ENCODE data around the gene IL3RA. TPM values are rescaled to one million over a fixed set of nuclear protein-coding genes. Genes with fewer than 3 reads are reported as not detected.

Gene IL3RA
- total and polyA plus RNA-seq, 4 experiments from 2014 or later: 0.29 to 0.53 TPM; not detected in 2

DNA sequence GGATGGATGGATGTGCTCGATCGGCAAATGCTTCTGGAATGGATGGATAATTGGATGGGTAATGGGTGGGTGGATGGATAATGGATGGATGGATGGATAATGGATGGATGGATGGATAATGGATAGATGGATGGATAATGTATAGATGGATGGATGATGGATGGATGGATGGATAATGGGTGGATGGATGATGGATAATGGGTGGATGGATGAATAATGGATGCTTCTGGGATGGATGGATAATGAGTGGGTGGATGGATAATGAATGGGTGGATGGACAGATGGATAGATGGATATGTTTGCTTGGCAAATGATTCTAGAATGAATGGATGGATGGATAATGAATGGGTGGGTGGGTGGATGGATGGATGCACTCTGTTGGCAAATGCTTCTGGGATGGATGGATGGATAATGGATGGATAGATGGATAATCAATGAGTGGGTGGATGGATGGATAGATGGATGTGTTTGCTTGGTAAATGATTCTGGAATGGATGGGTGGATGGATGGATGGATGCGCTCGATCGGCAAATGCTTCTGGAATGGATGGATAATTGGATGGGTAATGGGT lies 59.1 kb downstream of the IL3RA start:
- Histone ChIP-seq H3K4me1 (ENCODE audit: insufficient read depth, low read length) (peaks cover 19% of the 10 kb centered on the region), H3K4me3 (ENCODE audit: low read length in 2 of 2) (no peak overlapping the region), H3K36me3 (ENCODE audit: insufficient read depth, low read length) (peaks cover 3% of the 10 kb centered on the region), H3K9me3 (ENCODE audit: control insufficient read depth in 1 of 2, low read length in 2 of 2) (no peaks in the 10 kb centered on the region), H3K27ac (ENCODE audit: low read depth, low read length) (no peak overlapping the region), H3K27me3 (ENCODE audit: insufficient read depth, low read length) (no peaks in the 10 kb centered on the region)
- ChIA-PET CTCF (ENCODE audit: partially characterized antibody) (no interaction called here), POLR2A (ENCODE audit: partially characterized antibody) (no interaction called here)
- DNase-seq: no peak
- Mint-ChIP-seq H3K36me3 (peaks cover 11 to 21% of the 10 kb centered on the region in 2 donors), H3K4me3 (peak overlapping the region in 6 of 8 donors; percentile 1 to 61 (median 32)), H3K27ac (peak overlapping the region in 4 of 7 donors; percentile 6 to 79 (median 44)), H3K4me1 (peaks cover 12 to 28% (median 21%) of the 10 kb centered on the region in 4 donors), H3K9me3 (no peaks in the 10 kb centered on the region), H3K27me3 (no peaks in the 10 kb centered on the region)
- intact Hi-C loops (cut with micrococcal nuclease): no loop called here

DNA sequence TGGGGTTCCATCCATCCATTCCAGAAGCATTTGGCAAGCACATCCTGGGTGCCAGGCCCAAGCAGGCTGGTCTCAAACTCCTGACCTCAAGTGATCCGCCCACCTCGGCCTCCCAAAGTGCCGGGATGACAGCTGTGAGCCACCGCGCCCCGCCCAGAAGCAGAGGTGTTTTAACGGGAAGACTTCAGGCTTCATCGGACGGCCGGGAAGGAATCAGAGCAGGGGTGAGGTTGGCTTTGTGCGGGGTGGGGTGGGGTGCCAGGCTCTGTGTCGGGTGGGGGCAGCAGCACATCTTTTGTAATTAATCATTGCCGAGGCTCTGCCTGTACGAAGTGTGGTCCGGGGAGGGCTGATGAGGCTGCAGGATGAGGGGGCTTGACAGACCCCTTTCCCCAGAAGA lies 60.4 kb downstream of the IL3RA start:
- intact Hi-C loops (cut with micrococcal nuclease): no loop called here
- H3K4me3 ChIP-seq (ENCODE audit: low read length in 2 of 2): no peak overlapping the region
- H3K27ac Mint-ChIP-seq: peak overlapping the region in 1 of 7 donors; percentile 35
- H3K4me1 ChIP-seq (ENCODE audit: insufficient read depth, low read length): peaks cover 13% of the 10 kb centered on the region
- H3K27me3 Mint-ChIP-seq: no peaks in the 10 kb centered on the region
- no peaks in the 10 kb centered on the region for H3K9me3 ChIP-seq (ENCODE audit: control insufficient read depth in 1 of 2, low read length in 2 of 2)
- no peaks in the 10 kb centered on the region for H3K27me3 ChIP-seq (ENCODE audit: insufficient read depth, low read length)
- CTCF ChIA-PET (ENCODE audit: partially characterized antibody): no interaction called here
- H3K9me3 Mint-ChIP-seq: no peaks in the 10 kb centered on the region
- DNase-seq: no peak
- no peak overlapping the region for H3K27ac ChIP-seq (ENCODE audit: low read depth, low read length)
- H3K4me3 Mint-ChIP-seq: no peak overlapping the region
- H3K36me3 ChIP-seq (ENCODE audit: insufficient read depth, low read length): peaks cover 3% of the 10 kb centered on the region
- POLR2A ChIA-PET (ENCODE audit: partially characterized antibody): no interaction called here
- peaks cover 11 to 16% of the 10 kb centered on the region in 2 donors for H3K36me3 Mint-ChIP-seq
- H3K4me1 Mint-ChIP-seq: peaks cover 11 to 21% (median 16%) of the 10 kb centered on the region in 4 donors

- intact Hi-C loops (cut with micrococcal nuclease): no loop called here
- H3K27me3 Mint-ChIP-seq: no peaks in the 10 kb centered on the region
- ChIA-PET POLR2A (ENCODE audit: partially characterized antibody) (no interaction called here), CTCF (ENCODE audit: partially characterized antibody) (no interaction called here)
- H3K27me3 ChIP-seq (ENCODE audit: insufficient read depth, low read length): no peaks in the 10 kb centered on the region
- peaks cover 3% of the 10 kb centered on the region for H3K36me3 ChIP-seq (ENCODE audit: insufficient read depth, low read length)
- H3K36me3 Mint-ChIP-seq: peaks cover 11 to 14% of the 10 kb centered on the region in 2 donors
- DNase-seq: no peak
- H3K4me3 Mint-ChIP-seq: peak overlapping the region in 1 of 8 donors; percentile 25
- no peak overlapping the region for H3K4me3 ChIP-seq (ENCODE audit: low read length in 2 of 2)
- peaks cover 11 to 21% (median 16%) of the 10 kb centered on the region in 4 donors for H3K4me1 Mint-ChIP-seq
- H3K9me3 ChIP-seq (ENCODE audit: control insufficient read depth in 1 of 2, low read length in 2 of 2): no peaks in the 10 kb centered on the region
- H3K9me3 Mint-ChIP-seq: no peaks in the 10 kb centered on the region
- no peak overlapping the region for H3K27ac ChIP-seq (ENCODE audit: low read depth, low read length)
- peaks cover 13% of the 10 kb centered on the region for H3K4me1 ChIP-seq (ENCODE audit: insufficient read depth, low read length)
- no peak overlapping the region for H3K27ac Mint-ChIP-seq
These were observed 61.1 kb downstream of the IL3RA start for GRCh38 chrX:1397441-1398270.

DNA sequence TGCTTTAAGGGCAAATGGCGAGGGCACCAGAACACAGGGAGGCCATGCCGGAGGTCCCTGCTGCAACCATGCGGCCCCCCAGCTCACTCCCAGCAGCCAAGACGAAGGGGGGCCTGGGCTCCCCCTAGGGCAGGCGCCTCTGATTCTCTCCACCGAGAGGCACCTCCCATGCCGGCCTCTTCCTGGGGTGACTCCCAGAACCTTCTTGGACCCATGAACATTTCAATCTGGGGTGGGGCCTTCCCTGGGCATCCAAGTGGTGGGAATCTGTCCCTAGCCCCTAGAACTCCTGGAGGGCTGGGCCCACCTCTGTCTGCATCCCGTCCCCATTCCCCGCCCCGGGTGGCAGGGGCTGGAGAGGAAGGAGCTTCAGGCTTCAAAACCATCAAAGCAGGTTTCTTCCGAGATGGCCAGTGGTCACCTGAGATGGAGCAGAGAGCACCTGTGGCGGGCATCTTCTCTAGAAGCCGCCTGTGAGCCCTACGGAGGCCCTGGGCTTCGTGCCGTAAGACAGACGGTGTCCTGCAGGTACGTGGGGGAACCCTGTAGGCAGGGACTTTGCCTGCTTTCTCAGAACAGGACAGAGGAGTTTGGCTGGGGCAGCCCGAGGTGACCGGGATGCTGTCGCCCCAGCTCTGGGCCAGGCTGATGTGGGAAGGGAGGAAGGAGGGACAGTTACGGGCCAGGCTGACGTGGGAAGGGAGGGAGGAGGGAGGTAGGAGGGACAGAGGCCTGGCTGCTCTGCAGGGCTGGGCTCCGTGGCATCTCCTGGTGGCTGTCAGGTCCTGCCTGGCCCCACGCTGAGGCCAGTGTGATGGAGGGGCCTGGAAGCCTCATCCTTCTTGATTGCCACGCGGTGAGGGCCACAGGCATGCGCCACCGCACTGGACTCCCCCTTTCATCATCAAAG lies 62.1 kb downstream of the IL3RA start:
- CTCF ChIA-PET (ENCODE audit: partially characterized antibody): no interaction called here
- intact Hi-C loops (cut with micrococcal nuclease): no loop called here
- POLR2A ChIA-PET (ENCODE audit: partially characterized antibody): no interaction called here

DNA sequence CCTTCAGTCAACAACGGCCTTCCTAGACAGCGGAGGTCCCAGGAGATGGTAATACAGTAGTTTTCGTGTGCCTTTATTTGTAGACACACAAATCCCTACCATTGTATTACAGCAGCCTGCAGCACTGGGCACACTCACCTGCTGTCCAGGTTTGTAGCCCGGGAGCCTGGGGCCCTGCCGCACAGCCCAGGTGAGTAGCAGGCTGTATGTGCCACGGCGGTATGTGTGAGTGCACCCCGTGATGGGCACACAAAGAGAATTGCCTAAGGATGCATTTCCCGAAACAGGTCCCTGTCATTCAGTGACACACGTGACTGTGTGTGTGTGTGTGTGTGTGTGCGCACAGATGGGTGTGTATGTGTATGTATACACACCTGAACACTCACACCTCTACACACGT lies 63.5 kb downstream of the IL3RA start:
- ChIA-PET POLR2A (ENCODE audit: partially characterized antibody) (no interaction called here), CTCF (ENCODE audit: partially characterized antibody) (no interaction called here)
- no peak for DNase-seq
- intact Hi-C loops (cut with micrococcal nuclease): no loop called here
- Mint-ChIP-seq H3K9me3 (no peaks in the 10 kb centered on the region), H3K4me3 (no peak overlapping the region), H3K27me3 (no peaks in the 10 kb centered on the region), H3K27ac (no peak overlapping the region), H3K4me1 (peaks cover 6 to 12% (median 11%) of the 10 kb centered on the region in 4 donors), H3K36me3 (peaks cover 11 to 12% of the 10 kb centered on the region in 2 donors)
- H3K27me3 ChIP-seq (ENCODE audit: insufficient read depth, low read length): no peaks in the 10 kb centered on the region
- H3K9me3 ChIP-seq (ENCODE audit: control insufficient read depth in 1 of 2, low read length in 2 of 2): no peaks in the 10 kb centered on the region
- no peak overlapping the region for H3K27ac ChIP-seq (ENCODE audit: low read depth, low read length)
- H3K4me3 ChIP-seq (ENCODE audit: low read length in 2 of 2): no peak overlapping the region
- peaks cover 19% of the 10 kb centered on the region for H3K36me3 ChIP-seq (ENCODE audit: insufficient read depth, low read length)
- peaks cover 4% of the 10 kb centered on the region for H3K4me1 ChIP-seq (ENCODE audit: insufficient read depth, low read length)

More for the DNA sequence above, 62.1 kb downstream of the IL3RA start:
- Histone ChIP-seq H3K4me3 (ENCODE audit: low read length in 2 of 2) (no peak overlapping the region), H3K36me3 (ENCODE audit: insufficient read depth, low read length) (peaks cover 10% of the 10 kb centered on the region), H3K27ac (ENCODE audit: low read depth, low read length) (no peak overlapping the region), H3K4me1 (ENCODE audit: insufficient read depth, low read length) (peaks cover 5% of the 10 kb centered on the region), H3K27me3 (ENCODE audit: insufficient read depth, low read length) (no peaks in the 10 kb centered on the region), H3K9me3 (ENCODE audit: control insufficient read depth in 1 of 2, low read length in 2 of 2) (no peaks in the 10 kb centered on the region)
- Mint-ChIP-seq H3K4me1 (peaks cover 7 to 13% (median 12%) of the 10 kb centered on the region in 4 donors), H3K36me3 (peaks cover 11 to 13% of the 10 kb centered on the region in 2 donors), H3K27ac (peak overlapping the region in 1 of 7 donors; percentile 43), H3K9me3 (no peaks in the 10 kb centered on the region), H3K27me3 (no peaks in the 10 kb centered on the region), H3K4me3 (no peak overlapping the region)
- DNase-seq: no peak

DNA sequence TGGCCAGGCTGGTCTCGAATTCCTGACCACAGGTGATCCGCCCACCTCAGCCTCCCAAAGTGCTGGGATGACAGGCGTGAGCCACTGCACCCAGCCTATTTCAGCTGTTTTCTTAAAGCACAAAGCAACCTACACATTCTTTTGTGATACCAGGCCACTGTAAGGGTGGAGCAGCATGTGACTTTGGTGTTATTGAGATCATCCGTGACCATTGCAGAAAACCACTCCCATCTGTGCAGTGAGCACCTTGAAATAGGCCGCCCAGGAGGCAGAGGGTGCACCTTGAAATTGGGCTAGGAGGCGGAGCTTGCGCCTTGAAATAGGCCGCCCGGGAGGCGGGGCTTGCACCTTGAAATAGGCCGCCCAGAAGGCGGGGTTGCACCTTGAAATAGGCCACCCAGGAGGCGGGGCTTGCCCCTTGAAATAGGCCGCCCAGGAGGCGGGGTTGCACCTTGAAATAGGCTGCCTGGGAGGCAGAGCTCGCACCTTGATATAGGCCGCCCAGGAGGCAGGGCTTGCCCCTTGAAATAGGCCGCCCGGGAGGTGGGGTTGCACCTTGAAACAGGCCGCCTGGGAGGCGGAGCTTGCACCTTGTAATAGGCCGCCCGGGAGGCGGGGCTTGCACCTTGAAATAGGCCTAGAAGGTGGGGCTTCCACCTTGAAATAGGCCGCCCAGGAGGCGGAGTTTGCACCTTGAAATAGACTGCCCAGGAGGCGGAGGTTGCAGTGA lies 64.3 kb downstream of the IL3RA start:
- no peak overlapping the region for H3K27ac ChIP-seq (ENCODE audit: low read depth, low read length)
- H3K36me3 ChIP-seq (ENCODE audit: insufficient read depth, low read length): peaks cover 28% of the 10 kb centered on the region
- POLR2A ChIA-PET (ENCODE audit: partially characterized antibody): no interaction called here
- peak overlapping the region in 1 of 7 donors; percentile 35 for H3K27ac Mint-ChIP-seq
- intact Hi-C loops (cut with micrococcal nuclease): loop anchor here (1.0 kb wide), 1 partner anchor 15 kb away; no protein-coding TSS in a partner anchor
- H3K9me3 ChIP-seq (ENCODE audit: control insufficient read depth in 1 of 2, low read length in 2 of 2): no peaks in the 10 kb centered on the region
- no peaks in the 10 kb centered on the region for H3K9me3 Mint-ChIP-seq
- no peaks in the 10 kb centered on the region for H3K27me3 ChIP-seq (ENCODE audit: insufficient read depth, low read length)
- CTCF ChIA-PET (ENCODE audit: partially characterized antibody): no interaction called here
- H3K4me1 ChIP-seq (ENCODE audit: insufficient read depth, low read length): no peaks in the 10 kb centered on the region
- peaks cover 3 to 4% (median 4%) of the 10 kb centered on the region in 4 donors for H3K4me1 Mint-ChIP-seq
- peaks cover 4 to 8% of the 10 kb centered on the region in 2 donors for H3K36me3 Mint-ChIP-seq
- no peaks in the 10 kb centered on the region for H3K27me3 Mint-ChIP-seq
- no peak overlapping the region for H3K4me3 Mint-ChIP-seq
- DNase-seq: no peak
- H3K4me3 ChIP-seq (ENCODE audit: low read length in 2 of 2): no peak overlapping the region
